Left lung (tissue), 10 donors: ENCODE data around the gene SH3GL3. TPM values are rescaled to one million over a fixed set of nuclear protein-coding genes. Genes with fewer than 3 reads are reported as not detected.
A peak's percentile ranks its signal among the peaks of the same experiment; 100 is the strongest.

Source experiments
- ATAC-seq: fragments of 200-7000 bp; cut with Tn5 transposase; one replicate; pipeline ENCODE4 v1.9.1; 2020; ENCODE audit warnings: moderate library complexity
- DNase-seq, 4 donors: peaks; one replicate each; pipeline ENCODE4 v3.0.0-alpha.2; 2013 to 2020
- H3K27ac ChIP-seq, 2 donors: fragments of 200-600 bp; sonication (generic) in 1 of 2; one replicate each; pipeline versions ENCODE4 v1.5.0 to v1.8.0; 2020 to 2021
- H3K27me3 ChIP-seq, 2 donors: fragments of 200-600 bp; sonication (generic) in 1 of 2; one replicate each; pipeline versions ENCODE4 v1.5.0 to v1.8.0; 2020 to 2021
- H3K36me3 ChIP-seq, 2 donors: fragments of 200-600 bp; sonication (generic) in 1 of 2; one replicate each; pipeline versions ENCODE4 v1.5.0 to v1.8.0; 2020 to 2021
- H3K4me1 ChIP-seq, 2 donors: fragments of 200-600 bp; one replicate each; pipeline ENCODE4 v1.8.0; 2021
- H3K4me3 ChIP-seq, 2 donors: fragments of 200-600 bp; sonication (generic) in 1 of 2; one replicate each; pipeline versions ENCODE4 v1.5.0 to v1.8.0; 2020 to 2021; ENCODE audit warnings: mild to moderate bottlenecking in 1 of 2
- H3K9me3 ChIP-seq, 2 donors: fragments of 200-600 bp; sonication (generic) in 1 of 2; one replicate each; pipeline versions ENCODE4 v1.5.0 to v1.8.0; 2020 to 2021
- CTCF ChIP-seq, 2 donors: fragments of 200-600 bp; sonication (generic) in 1 of 2; IDR thresholded peaks; one replicate each; pipeline versions ENCODE4 v1.5.0 to v1.8.0; 2021; ENCODE audit warnings: antibody characterized with exemption in 2 of 2
- intact Hi-C, 2 donors: fragments of 100-400 bp; cut with DNase I; formaldehyde crosslinking; loops; one replicate each; pipeline versions ENCODE4 v1.11.2 to v1.14.2; 2022
- polyA plus RNA-seq, 6 donors: library from polyadenylated mRNA; unstranded; fragments of 120-200 nt; gene quantifications; one replicate each; pipeline ENCODE4 v1.2.1, GENCODE V29; 2013; ENCODE audit not compliant: insufficient read length in 6 of 6
- total RNA-seq, 2 donors: library from RNA; stranded (reverse); fragmentation: NEBNext Ultra II Directional; extraction: Animal tissue kit (Norgen Biotek cat#: 25700); gene quantifications; one replicate each; pipeline ENCODE4 v1.2.1, GENCODE V29; 2021
- donor health status: DM: no; HTN: yes; CAD: no.
- donor health status: DM: no; HTN: no; CAD: no.

SH3GL3 gene
- total and polyA plus RNA-seq, 8 donors, result 0.82 to 14.1 (median 11.5) TPM

GRCh38 chr15:83555383-83555782, 108.2 kb downstream of the SH3GL3 start:
- DNase-seq, result no peak

GRCh38 chr15:83556068-83556467, 108.9 kb downstream of the SH3GL3 start:
- Histone ChIP-seq H3K36me3 (no peaks in the 10 kb centered on the region), H3K9me3 (no peaks in the 10 kb centered on the region), H3K4me1 (no peaks in the 10 kb centered on the region), H3K4me3 (no peak overlapping the region), H3K27me3 (peaks cover 0 to 2% of the 10 kb centered on the region in 2 donors), H3K27ac (no peak overlapping the region)
- intact Hi-C loops, result loop anchor here in 1 of 2 donors (5.0 kb wide), 1 partner anchor 119 kb away; no protein-coding TSS in a partner anchor
- ATAC-seq, result no peak
- DNase-seq, result no peak
- TF ChIP-seq CTCF (IDR thresholded peaks at IDR 0.05), result no peak

More at GRCh38 chr15:83555383-83555782, 108.2 kb downstream of the SH3GL3 start:
- no peak for ATAC-seq
- H3K4me1 ChIP-seq, result no peaks in the 10 kb centered on the region
- H3K9me3 ChIP-seq, result no peaks in the 10 kb centered on the region
- no peaks in the 10 kb centered on the region for H3K36me3 ChIP-seq
- intact Hi-C loops, result loop anchor here in 1 of 2 donors (5.0 kb wide), 1 partner anchor 118 kb away; no protein-coding TSS in a partner anchor
- no peak overlapping the region for H3K4me3 ChIP-seq
- H3K27me3 ChIP-seq, result peaks cover 0 to under 1% of the 10 kb centered on the region in 2 donors
- TF ChIP-seq CTCF (IDR thresholded peaks at IDR 0.05), result no peak
- no peak overlapping the region for H3K27ac ChIP-seq

GRCh38 chr15:83556754-83557153, 109.6 kb downstream of the SH3GL3 start:
- ATAC-seq (no peak), DNase-seq (no peak)
- intact Hi-C loops, result loop anchor here in 1 of 2 donors (5.0 kb wide), 1 partner anchor 119 kb away; no protein-coding TSS in a partner anchor

GRCh38 chr15:83558146-83558545, 111.0 kb downstream of the SH3GL3 start:
- no peak for ATAC-seq
- no peak overlapping the region for H3K27ac ChIP-seq
- no peaks in the 10 kb centered on the region for H3K9me3 ChIP-seq
- H3K4me1 ChIP-seq, result no peaks in the 10 kb centered on the region
- peaks cover 0 to 2% of the 10 kb centered on the region in 2 donors for H3K27me3 ChIP-seq
- no peak overlapping the region for H3K4me3 ChIP-seq
- intact Hi-C loops, result loop anchor here in 1 of 2 donors (5.0 kb wide), 1 partner anchor 121 kb away; no protein-coding TSS in a partner anchor
- DNase-seq, result no peak
- TF ChIP-seq CTCF (IDR thresholded peaks at IDR 0.05), result no peak
- H3K36me3 ChIP-seq, result no peaks in the 10 kb centered on the region

More at GRCh38 chr15:83556754-83557153, 109.6 kb downstream of the SH3GL3 start:
- Histone ChIP-seq H3K27me3 (peaks cover 0 to 2% of the 10 kb centered on the region in 2 donors), H3K4me3 (no peak overlapping the region), H3K9me3 (no peaks in the 10 kb centered on the region), H3K4me1 (no peaks in the 10 kb centered on the region), H3K27ac (no peak overlapping the region), H3K36me3 (no peaks in the 10 kb centered on the region)
- TF ChIP-seq CTCF (IDR thresholded peaks at IDR 0.05), result no peak

GRCh38 chr15:83559310-83559966, 112.3 kb downstream of the SH3GL3 start:
- Histone ChIP-seq H3K27ac (no peak overlapping the region), H3K9me3 (no peaks in the 10 kb centered on the region), H3K36me3 (no peaks in the 10 kb centered on the region), H3K4me3 (no peak overlapping the region), H3K4me1 (no peaks in the 10 kb centered on the region), H3K27me3 (peaks cover 0 to 2% of the 10 kb centered on the region in 2 donors)
- DNase-seq (peak in 2 of 4 donors; percentile 46 to 74), ATAC-seq (peak; percentile 96)
- intact Hi-C loops, result loop anchor here in 1 of 2 donors (5.0 kb wide), 1 partner anchor 122 kb away; no protein-coding TSS in a partner anchor
- peak; percentile 64 to 75 for TF ChIP-seq CTCF (IDR thresholded peaks at IDR 0.05)
